Panc1 (cell line): ENCODE measurements around the gene FUT4.

Source experiments
- TCF7L2 ChIP-seq: IDR thresholded peaks from 2 replicates; pipeline ENCODE4 v1.6.1; 2011; ENCODE audit warnings: mild to moderate bottlenecking, low read depth, low read length, inconsistent platforms
- TF ChIP-seq, protein P1 (sequence below): fragments of 450-650 bp; IDR thresholded peaks from 2 replicates; pipeline ENCODE4 v1.5.1; 2017; ENCODE audit warnings: mild to moderate bottlenecking

DNA sequence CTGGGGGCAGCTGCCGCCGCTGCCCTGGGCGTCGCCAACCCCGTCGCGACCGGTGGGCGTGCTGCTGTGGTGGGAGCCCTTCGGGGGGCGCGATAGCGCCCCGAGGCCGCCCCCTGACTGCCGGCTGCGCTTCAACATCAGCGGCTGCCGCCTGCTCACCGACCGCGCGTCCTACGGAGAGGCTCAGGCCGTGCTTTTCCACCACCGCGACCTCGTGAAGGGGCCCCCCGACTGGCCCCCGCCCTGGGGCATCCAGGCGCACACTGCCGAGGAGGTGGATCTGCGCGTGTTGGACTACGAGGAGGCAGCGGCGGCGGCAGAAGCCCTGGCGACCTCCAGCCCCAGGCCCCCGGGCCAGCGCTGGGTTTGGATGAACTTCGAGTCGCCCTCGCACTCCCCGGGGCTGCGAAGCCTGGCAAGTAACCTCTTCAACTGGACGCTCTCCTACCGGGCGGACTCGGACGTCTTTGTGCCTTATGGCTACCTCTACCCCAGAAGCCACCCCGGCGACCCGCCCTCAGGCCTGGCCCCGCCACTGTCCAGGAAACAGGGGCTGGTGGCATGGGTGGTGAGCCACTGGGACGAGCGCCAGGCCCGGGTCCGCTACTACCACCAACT lies 1.0 kb downstream of the FUT4 start:
- TF ChIP-seq, protein P1, sequence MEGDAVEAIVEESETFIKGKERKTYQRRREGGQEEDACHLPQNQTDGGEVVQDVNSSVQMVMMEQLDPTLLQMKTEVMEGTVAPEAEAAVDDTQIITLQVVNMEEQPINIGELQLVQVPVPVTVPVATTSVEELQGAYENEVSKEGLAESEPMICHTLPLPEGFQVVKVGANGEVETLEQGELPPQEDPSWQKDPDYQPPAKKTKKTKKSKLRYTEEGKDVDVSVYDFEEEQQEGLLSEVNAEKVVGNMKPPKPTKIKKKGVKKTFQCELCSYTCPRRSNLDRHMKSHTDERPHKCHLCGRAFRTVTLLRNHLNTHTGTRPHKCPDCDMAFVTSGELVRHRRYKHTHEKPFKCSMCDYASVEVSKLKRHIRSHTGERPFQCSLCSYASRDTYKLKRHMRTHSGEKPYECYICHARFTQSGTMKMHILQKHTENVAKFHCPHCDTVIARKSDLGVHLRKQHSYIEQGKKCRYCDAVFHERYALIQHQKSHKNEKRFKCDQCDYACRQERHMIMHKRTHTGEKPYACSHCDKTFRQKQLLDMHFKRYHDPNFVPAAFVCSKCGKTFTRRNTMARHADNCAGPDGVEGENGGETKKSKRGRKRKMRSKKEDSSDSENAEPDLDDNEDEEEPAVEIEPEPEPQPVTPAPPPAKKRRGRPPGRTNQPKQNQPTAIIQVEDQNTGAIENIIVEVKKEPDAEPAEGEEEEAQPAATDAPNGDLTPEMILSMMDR: peak; percentile 21; the same call in 1 of the 2 replicates
- TF ChIP-seq TCF7L2: no peak
